ENCODE results near the gene KDM2B. TPM values are rescaled to one million over a fixed set of nuclear protein-coding genes. Genes with fewer than 3 reads are reported as not detected.

KDM2B gene
- polyA plus RNA-seq, 1 of the 3 experiments (the other 2 are of a cell fraction): 11.5 TPM

DNA sequence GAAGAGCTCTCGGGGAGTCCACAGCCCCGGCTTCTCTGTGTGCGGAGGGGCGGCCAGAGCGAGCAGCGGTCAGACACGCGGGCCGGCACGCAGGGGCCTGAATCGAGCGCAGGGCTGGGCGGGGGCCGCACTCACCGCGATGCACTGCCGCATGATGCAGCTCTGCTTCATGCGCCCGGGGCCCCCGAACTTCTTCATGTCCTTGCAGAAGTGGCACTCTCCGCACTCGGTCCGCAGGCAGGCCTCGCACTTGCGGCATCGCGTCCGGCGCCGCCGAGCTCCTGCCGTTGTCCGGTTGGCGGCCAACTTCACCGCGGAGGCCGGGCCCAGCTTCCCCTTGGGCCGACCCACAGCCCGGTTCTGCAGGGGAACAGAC, 127.8 kb downstream of the KDM2B start:
- POLR2A ChIA-PET: no interaction called here
- Histone ChIP-seq H3K4me2 (no peak overlapping the region), H3K36me3 (replicated peaks in 1 of 2; ENCODE audit: control insufficient read depth in 1 of 2, insufficient read depth in 2 of 2, low read length in 1 of 2) (peaks cover 2 to 15% of the 10 kb centered on the region in 2 experiments), H3K9me3 (no peaks in the 10 kb centered on the region), H3K4me3 (ENCODE audit: low read depth in 2 of 2, low read length in 1 of 2) (no peak overlapping the region), H3K79me2 (ENCODE audit: insufficient read depth) (peaks cover 51% of the 10 kb centered on the region), H2AFZ (ENCODE audit: low read depth) (no peak overlapping the region), H3K9ac (no peak overlapping the region), H3F3A (replicated peaks; ENCODE audit: insufficient read depth) (peaks cover 3% of the 10 kb centered on the region), H3K27me3 (ENCODE audit: insufficient read depth) (no peaks in the 10 kb centered on the region), H3K9me2 (no peaks in the 10 kb centered on the region), H3K4me1 (ENCODE audit: control insufficient read depth in 1 of 2, insufficient read depth in 2 of 2, low read depth in 1 of 2, low read length in 1 of 2) (peaks cover 0 to 3% of the 10 kb centered on the region in 2 experiments; a peak in 1 of 4 replicates), H4K20me1 (ENCODE audit: insufficient read depth) (peaks cover 26% of the 10 kb centered on the region), H3K27ac (ENCODE audit: low read depth in 2 of 2, low read length in 1 of 2) (no peak overlapping the region)
- 95% methylated on average over 37 of the region's 39 CpGs for WGBS (ENCODE audit: low lambda C conversion rate)
- TF ChIP-seq, protein P1, sequence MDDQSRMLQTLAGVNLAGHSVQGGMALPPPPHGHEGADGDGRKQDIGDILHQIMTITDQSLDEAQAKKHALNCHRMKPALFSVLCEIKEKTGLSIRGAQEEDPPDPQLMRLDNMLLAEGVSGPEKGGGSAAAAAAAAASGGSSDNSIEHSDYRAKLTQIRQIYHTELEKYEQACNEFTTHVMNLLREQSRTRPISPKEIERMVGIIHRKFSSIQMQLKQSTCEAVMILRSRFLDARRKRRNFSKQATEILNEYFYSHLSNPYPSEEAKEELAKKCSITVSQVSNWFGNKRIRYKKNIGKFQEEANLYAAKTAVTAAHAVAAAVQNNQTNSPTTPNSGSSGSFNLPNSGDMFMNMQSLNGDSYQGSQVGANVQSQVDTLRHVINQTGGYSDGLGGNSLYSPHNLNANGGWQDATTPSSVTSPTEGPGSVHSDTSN (IDR thresholded peaks at IDR 0.05): no peak
- TF ChIP-seq FOXM1 (IDR thresholded peaks at IDR 0.05; ENCODE audit: low read depth) (no peak), JUND (IDR thresholded peaks at IDR 0.05) (no peak), RAD21 (IDR thresholded peaks at IDR 0.05; ENCODE audit: low read length) (no peak), GABPA (IDR thresholded peaks at IDR 0.05; ENCODE audit: low read depth) (no peak), RCOR1 (IDR thresholded peaks at IDR 0.05; ENCODE audit: low read length) (no peak), GATA2 (CRISPR knock-in tag; IDR thresholded peaks at IDR 0.05) (no peak), NFIC (IDR thresholded peaks at IDR 0.05; ENCODE audit: borderline replicate concordance) (no peak), TAF1 (IDR thresholded peaks at IDR 0.05; ENCODE audit: borderline replicate concordance, low read depth, low read length) (no peak), RFX5 (IDR thresholded peaks at IDR 0.05; ENCODE audit: low read length) (no peak), POLR2AphosphoS5 (IDR thresholded peaks at IDR 0.05; ENCODE audit: low read depth, low read length) (no peak), YY1 (IDR thresholded peaks at IDR 0.05; ENCODE audit: low read depth) (no peak), FOXJ3 (CRISPR knock-in tag; IDR thresholded peaks at IDR 0.05) (no peak), NRF1 (IDR thresholded peaks at IDR 0.05; ENCODE audit: low read depth, low read length) (no peak), TEAD4 (IDR thresholded peaks at IDR 0.05; ENCODE audit: borderline replicate concordance, insufficient read depth) (no peak), CHD2 (IDR thresholded peaks at IDR 0.05; ENCODE audit: low read length, partially characterized antibody) (no peak), MAX (IDR thresholded peaks at IDR 0.05; ENCODE audit: low read depth) (no peak), SIN3A (IDR thresholded peaks at IDR 0.05; ENCODE audit: borderline replicate concordance, low read depth, low read length) (no peak)
- TF ChIP-seq, protein P2, sequence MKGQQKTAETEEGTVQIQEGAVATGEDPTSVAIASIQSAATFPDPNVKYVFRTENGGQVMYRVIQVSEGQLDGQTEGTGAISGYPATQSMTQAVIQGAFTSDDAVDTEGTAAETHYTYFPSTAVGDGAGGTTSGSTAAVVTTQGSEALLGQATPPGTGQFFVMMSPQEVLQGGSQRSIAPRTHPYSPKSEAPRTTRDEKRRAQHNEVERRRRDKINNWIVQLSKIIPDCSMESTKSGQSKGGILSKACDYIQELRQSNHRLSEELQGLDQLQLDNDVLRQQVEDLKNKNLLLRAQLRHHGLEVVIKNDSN (IDR thresholded peaks at IDR 0.05; ENCODE audit: borderline replicate concordance, low read depth): no peak
- CTCF ChIA-PET: interaction anchor here (0.5 to 8.1 kb wide), 3 partner anchors 10 to 663 kb away, joined by 3 to 46 read pairs (median 6); no protein-coding TSS in a partner anchor
- DNase-seq: no peak

Measured in SK-N-SH (cell line).